ENCODE results near the gene AUTS2. TPM values are rescaled to one million over a fixed set of nuclear protein-coding genes. Genes with fewer than 3 reads are reported as not detected.
A peak's percentile ranks its signal among the peaks of the same experiment; 100 is the strongest.

AUTS2 gene
- total RNA-seq, 1 donor from 2014 or later, result 56.0 TPM

DNA sequence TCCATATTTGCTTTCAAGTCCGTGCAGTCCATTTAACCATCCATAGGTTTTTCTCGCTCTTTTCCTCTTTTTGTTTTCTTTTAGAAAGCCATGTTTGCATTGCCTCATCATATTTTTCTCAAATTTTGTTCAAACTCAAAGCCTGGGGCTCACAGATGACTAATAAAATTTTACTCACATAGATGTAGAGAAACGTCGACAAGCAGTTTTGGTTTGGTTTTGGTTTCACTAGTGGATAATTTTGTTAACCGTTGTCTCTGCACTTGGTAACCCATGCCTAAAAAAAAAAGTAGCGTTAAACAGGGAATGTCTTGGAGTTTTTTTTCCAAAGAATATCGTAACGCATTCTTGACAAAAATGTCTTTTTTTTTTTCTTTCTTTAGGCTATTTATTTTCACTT lies 1189.5 kb downstream of the AUTS2 start:
- no peak for DNase-seq
- Histone ChIP-seq H3K4me3 (no peak overlapping the region), H3K9me3 (no peaks in the 10 kb centered on the region), H3K36me3 (peaks cover 63% of the 10 kb centered on the region), H3K27ac (no peak overlapping the region), H3K27me3 (no peaks in the 10 kb centered on the region), H3K4me1 (no peaks in the 10 kb centered on the region)
- TF ChIP-seq, protein P1, sequence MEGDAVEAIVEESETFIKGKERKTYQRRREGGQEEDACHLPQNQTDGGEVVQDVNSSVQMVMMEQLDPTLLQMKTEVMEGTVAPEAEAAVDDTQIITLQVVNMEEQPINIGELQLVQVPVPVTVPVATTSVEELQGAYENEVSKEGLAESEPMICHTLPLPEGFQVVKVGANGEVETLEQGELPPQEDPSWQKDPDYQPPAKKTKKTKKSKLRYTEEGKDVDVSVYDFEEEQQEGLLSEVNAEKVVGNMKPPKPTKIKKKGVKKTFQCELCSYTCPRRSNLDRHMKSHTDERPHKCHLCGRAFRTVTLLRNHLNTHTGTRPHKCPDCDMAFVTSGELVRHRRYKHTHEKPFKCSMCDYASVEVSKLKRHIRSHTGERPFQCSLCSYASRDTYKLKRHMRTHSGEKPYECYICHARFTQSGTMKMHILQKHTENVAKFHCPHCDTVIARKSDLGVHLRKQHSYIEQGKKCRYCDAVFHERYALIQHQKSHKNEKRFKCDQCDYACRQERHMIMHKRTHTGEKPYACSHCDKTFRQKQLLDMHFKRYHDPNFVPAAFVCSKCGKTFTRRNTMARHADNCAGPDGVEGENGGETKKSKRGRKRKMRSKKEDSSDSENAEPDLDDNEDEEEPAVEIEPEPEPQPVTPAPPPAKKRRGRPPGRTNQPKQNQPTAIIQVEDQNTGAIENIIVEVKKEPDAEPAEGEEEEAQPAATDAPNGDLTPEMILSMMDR (IDR thresholded peaks at IDR 0.05), result no peak
- intact Hi-C loops (cut with DNase I), result no loop called here
- ATAC-seq, result no peak

DNA sequence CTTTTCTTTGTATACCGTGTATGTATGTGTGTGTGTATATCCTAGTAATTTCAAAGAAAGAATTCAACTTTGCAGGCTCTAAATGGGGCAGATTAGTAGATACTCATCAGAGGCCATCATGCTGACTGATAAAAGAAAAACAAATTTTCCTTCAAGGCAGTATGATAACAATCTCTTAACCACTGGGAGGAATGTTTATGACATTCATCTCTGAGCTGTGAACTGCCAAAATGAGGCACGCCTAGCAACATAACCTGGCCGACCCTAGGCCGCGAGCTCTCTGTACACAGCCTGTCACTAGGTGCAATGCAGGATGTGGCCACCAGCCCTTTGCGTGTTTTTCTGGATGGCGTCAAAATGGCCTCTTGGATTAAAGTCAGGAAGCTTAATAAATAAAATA lies 1190.0 kb downstream of the AUTS2 start:
- Histone ChIP-seq H3K36me3 (peaks cover 60% of the 10 kb centered on the region), H3K4me3 (no peak overlapping the region), H3K9me3 (no peaks in the 10 kb centered on the region), H3K27me3 (no peaks in the 10 kb centered on the region), H3K27ac (no peak overlapping the region), H3K4me1 (no peaks in the 10 kb centered on the region)
- intact Hi-C loops (cut with DNase I), result no loop called here
- no peak for ATAC-seq
- TF ChIP-seq, protein P1 (IDR thresholded peaks at IDR 0.05), result no peak
- no peak for DNase-seq

DNA sequence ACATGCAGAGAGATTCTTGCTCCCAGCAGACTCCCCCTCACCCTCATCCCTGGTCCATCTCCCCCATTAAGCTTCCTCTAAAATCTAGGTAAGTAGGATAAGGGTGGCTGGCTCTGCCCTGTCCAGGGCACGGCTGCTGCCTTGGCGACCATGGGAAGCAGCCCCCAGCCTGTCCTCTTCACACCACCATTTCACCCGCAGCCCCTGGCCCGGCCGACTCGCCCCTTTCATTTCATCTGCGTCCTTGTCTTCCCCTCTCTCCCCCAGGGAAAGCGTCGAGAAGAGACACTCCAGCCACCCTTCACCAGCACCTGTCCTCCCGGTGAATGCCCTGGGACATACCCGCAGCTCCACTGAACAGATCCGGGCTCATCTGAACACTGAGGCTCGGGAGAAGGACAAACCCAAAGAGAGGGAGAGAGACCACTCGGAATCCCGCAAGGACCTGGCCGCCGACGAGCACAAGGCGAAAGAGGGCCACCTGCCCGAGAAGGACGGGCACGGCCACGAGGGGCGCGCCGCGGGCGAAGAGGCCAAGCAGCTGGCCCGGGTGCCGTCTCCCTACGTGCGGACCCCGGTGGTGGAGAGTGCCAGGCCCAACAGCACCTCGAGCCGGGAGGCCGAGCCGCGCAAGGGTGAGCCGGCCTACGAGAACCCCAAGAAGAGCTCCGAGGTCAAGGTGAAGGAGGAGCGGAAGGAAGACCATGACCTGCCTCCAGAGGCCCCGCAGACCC lies 1191.4 kb downstream of the AUTS2 start:
- H3K4me1 ChIP-seq, result no peaks in the 10 kb centered on the region
- ATAC-seq (peak; percentile 5), DNase-seq (no peak)
- H3K27ac ChIP-seq, result no peak overlapping the region
- no peak overlapping the region for H3K4me3 ChIP-seq
- TF ChIP-seq, protein P1 (IDR thresholded peaks at IDR 0.05), result no peak
- H3K9me3 ChIP-seq, result no peaks in the 10 kb centered on the region
- intact Hi-C loops (cut with DNase I), result no loop called here
- no peaks in the 10 kb centered on the region for H3K27me3 ChIP-seq
- H3K36me3 ChIP-seq, result peaks cover 48% of the 10 kb centered on the region

- H3K4me1 ChIP-seq, result no peaks in the 10 kb centered on the region
- peaks cover 41% of the 10 kb centered on the region for H3K36me3 ChIP-seq
- ATAC-seq, result peak; percentile 26
- H3K4me3 ChIP-seq, result no peak overlapping the region
- H3K9me3 ChIP-seq, result no peaks in the 10 kb centered on the region
- TF ChIP-seq, protein P1 (IDR thresholded peaks at IDR 0.05), result no peak
- no peak for DNase-seq
- no peaks in the 10 kb centered on the region for H3K27me3 ChIP-seq
- H3K27ac ChIP-seq, result no peak overlapping the region
- intact Hi-C loops (cut with DNase I), result no loop called here
Measured at GRCh38 chr7:70790215-70791073, 1192.2 kb downstream of the AUTS2 start.

DNA sequence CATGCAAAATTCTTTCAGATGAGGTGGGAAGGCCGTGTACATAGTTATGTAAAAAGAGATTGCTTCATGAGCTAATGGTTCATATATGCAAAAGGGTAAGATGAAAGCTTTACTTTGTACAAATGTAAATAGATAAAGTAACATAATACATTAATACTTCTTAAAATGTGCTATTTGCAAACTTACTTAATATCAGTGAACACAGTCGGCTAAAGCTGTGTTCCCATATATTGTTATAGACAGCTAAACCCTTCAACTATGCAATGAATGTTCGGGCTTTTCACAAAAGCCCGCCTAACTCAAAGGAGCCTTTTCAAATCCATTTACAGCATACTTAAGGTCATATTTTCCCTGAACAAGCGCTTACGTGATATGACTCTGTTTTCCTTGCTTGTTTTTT lies 1193.1 kb downstream of the AUTS2 start:
- TF ChIP-seq, protein P1 (IDR thresholded peaks at IDR 0.05), result no peak
- Histone ChIP-seq H3K27me3 (no peaks in the 10 kb centered on the region), H3K4me1 (no peaks in the 10 kb centered on the region), H3K4me3 (no peak overlapping the region), H3K9me3 (no peaks in the 10 kb centered on the region), H3K27ac (no peak overlapping the region), H3K36me3 (peaks cover 33% of the 10 kb centered on the region)
- DNase-seq (no peak), ATAC-seq (no peak)
- intact Hi-C loops (cut with DNase I), result no loop called here
